LNCaP clone FGC (cell line): Measurements from ENCODE around the gene NTHL1.
A peak's percentile ranks its signal among the peaks of the same experiment; 100 is the strongest.

Experiments
- DNase-seq: peaks from one replicate; pipeline ENCODE4 v3.0.0-alpha.2; 2011; ENCODE audit warnings: low read depth
- H3K4me3 ChIP-seq: 2 replicates; pipeline ENCODE4 v1.5.1; 2011; ENCODE audit warnings: mild to moderate bottlenecking, low read depth, low read length, control low read depth
- TF ChIP-seq, protein P1 (sequence below): IDR thresholded peaks from 2 replicates; pipeline ENCODE4 v1.5.1; 2012; ENCODE audit warnings: mild to moderate bottlenecking; ENCODE audit not compliant: control insufficient read depth, insufficient read depth; ENCODE audit errors: extremely low read depth

The NTHL1 gene

DNA sequence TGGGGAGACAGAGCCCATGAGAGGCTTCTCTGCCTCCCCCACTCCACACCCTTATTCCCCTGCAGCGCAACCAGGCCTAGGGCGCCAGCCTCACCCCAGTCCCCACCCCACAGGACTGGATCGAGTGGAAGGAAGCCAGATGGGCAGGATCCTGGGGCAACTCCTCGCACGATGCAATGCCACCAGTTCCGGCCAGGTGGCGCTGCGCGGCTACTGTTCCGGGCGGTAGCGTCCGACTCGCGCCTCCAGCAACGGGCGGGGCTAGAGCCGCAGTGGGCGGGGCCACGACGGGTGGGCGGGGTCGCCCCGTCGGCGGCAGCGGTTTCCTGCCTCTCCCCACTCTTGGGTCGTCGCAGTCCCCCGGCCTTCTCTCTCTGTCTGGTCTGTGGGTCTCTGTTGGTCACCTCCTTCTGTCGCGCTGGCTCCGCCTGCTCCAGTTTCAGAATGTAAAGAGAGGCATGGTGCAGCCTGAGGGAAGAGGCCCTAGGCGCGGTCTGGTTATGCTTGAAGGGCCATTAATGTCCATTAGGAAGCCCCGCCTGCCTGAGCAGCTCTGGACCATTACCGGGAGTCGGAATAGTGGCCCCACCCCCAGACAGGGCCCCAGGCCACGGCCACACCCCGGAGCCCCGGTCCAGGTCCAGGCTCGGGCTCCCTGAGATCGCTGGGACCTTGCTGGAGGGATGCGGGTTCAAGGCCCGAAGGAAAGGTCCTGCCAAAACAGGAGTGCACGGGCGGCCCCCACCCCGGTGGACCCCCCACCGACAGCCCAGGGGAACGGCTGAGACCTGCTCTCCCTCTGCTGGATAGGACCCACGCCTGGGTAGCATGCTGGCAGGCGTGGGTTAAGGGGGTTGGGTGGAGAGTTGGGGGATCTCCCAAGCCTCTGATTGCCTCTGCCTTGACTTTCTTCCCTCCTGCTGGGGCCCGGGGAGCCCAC is 24.3 kb downstream of the NTHL1 start:
- DNase-seq = no peak
- TF ChIP-seq, protein P1, sequence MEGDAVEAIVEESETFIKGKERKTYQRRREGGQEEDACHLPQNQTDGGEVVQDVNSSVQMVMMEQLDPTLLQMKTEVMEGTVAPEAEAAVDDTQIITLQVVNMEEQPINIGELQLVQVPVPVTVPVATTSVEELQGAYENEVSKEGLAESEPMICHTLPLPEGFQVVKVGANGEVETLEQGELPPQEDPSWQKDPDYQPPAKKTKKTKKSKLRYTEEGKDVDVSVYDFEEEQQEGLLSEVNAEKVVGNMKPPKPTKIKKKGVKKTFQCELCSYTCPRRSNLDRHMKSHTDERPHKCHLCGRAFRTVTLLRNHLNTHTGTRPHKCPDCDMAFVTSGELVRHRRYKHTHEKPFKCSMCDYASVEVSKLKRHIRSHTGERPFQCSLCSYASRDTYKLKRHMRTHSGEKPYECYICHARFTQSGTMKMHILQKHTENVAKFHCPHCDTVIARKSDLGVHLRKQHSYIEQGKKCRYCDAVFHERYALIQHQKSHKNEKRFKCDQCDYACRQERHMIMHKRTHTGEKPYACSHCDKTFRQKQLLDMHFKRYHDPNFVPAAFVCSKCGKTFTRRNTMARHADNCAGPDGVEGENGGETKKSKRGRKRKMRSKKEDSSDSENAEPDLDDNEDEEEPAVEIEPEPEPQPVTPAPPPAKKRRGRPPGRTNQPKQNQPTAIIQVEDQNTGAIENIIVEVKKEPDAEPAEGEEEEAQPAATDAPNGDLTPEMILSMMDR = peak; percentile 94
- peak overlapping the region; percentile 28 for H3K4me3 ChIP-seq

DNA sequence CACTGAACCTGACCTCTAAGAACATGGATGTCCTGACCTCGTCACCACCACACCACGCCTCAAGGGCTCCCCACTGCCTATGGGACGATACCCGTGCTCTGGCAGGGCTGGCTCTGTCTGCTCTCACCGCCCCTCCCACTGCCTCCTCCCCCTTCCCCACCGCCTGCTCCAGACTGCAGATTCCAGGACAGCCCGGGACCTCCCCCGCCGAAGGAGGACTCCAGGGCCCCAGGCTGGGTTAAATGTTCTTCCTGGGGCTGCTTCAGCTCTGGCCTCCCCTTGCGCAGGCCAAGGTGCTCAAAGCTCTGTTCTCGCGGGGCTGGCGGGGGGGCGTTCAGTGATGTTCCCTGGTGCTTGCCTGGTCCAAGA is 24.9 kb downstream of the NTHL1 start:
- H3K4me3 ChIP-seq = peak overlapping the region; percentile 28

DNA sequence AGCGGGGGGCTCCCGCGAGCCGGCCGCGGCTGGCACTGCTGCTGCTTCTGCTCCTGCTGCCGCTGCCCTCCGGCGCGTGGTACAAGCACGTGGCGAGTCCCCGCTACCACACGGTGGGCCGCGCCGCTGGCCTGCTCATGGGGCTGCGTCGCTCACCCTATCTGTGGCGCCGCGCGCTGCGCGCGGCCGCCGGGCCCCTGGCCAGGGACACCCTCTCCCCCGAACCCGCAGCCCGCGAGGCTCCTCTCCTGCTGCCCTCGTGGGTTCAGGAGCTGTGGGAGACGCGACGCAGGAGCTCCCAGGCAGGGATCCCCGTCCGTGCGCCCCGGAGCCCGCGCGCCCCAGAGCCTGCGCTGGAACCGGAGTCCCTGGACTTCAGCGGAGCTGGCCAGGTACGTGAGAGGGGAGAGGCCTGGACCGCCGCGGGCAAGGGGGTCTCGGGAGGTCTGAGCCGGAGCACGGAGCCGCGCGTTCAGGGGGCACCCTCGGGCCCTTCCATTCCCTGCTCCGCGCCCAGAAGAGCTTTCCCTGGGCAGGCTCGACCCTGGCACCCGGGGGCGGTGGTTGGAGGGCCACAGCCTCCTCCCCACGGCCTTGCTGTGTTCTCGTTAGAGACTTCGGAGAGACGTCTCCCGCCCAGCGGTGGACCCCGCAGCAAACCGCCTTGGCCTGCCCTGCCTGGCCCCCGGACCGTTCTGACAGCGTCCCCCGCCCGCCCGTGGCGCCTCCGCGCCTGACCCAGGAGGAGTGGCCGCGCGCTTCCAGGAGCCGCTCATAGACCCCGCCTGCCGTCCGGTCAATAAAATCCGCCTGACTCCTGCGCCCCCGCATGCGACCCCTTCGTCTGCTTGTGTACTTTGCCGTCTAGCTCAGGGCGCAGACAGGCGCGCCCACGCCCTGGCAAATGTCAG is 27.5 kb downstream of the NTHL1 start:
- H3K4me3 ChIP-seq = no peak overlapping the region
- TF ChIP-seq, protein P1 = no peak
- no peak for DNase-seq

More for the DNA sequence above, 24.9 kb downstream of the NTHL1 start:
- DNase-seq = no peak
- TF ChIP-seq, protein P1 = no peak

DNA sequence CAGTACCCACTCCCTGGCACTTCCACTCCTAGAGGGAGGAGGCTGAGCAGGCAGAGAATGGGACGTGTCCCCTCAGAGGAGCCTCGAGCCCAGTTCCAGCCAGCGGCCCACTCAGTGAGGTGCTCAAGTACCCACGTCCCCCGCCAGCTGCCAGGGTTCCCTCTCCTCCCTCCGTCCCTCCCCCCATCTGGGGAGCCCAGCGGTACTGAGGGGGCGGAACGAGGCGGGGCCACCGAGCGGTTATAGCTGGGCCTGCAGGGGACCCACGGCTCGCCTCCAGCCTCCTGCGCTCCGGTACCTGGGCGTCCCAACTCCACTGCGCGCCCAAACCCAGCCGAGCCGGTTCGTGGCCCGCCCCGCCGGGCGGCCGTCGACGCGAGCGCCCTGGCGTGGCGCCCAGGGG is 28.1 kb downstream of the NTHL1 start, which contains the start of gene NPW:
Gene NPW, plus strand, starts transcription at position 268 of the 403 bp plus-strand sequence.
- TF ChIP-seq, protein P1 = no peak
- no peak within 1 kb of the TSS for H3K4me3 ChIP-seq
- no peak for DNase-seq

DNA sequence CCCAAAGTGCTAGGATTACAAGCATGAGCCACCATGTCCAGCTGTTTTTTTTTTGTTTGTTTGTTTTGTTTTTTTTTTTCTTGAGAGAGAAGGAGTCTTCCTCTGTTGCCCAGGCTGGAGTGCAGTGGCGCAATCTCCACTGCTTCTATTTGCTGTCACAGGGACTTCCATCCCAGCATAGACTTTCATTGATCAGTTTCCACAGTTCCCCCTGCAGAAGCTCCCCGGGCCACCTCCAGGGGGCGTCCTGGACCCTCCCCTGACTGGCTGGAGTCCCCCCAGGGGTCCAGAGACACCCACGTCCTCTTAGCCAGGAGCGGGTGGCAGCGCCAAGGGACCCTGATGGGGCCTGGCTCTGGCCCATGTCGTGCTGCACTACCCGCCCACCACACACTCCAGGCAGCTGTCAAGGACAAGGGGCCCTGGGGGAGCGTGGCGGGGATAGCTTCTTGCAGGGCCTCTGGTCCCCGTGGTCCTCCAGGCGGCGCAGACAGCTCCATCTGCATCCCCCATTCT is 31.2 kb downstream of the NTHL1 start:
- TF ChIP-seq, protein P1 = peak; percentile 18; the same call in 1 of the 2 replicates
- no peak overlapping the region for H3K4me3 ChIP-seq
- DNase-seq = no peak

DNA sequence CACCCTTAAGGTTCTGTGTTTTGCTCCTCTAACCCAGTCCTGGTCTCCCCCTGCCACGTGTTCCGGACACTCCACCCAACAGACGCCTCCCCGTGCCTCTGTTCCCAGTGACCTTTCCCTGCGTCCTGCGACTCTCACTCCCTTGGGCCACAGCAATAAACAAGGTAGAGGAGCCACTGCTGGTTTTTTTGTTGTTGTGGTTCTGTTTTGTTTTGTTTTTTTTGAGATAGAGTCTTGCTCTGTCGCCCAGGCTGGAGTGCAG is 31.8 kb downstream of the NTHL1 start:
- TF ChIP-seq, protein P1 = no peak

More for the DNA sequence above, 31.8 kb downstream of the NTHL1 start:
- H3K4me3 ChIP-seq = no peak overlapping the region
- DNase-seq = no peak
